IMR-90 (cell line): ENCODE results near the gene WDTC1.
"Not testable (repeated sequence)": the region's sequence is repeated elsewhere in the genome, so short reads cannot be mapped to it uniquely, and the experiment has no call there.

Experiments
- BHLHE40 ChIP-seq: fragments of 150-350 bp; IDR thresholded peaks from 2 replicates; pipeline ENCODE4 v1.6.1; 2016; ENCODE audit warnings: mild to moderate bottlenecking, low read depth, low read length
- CTCF ChIP-seq: conservative IDR thresholded peaks from 2 replicates; pipeline ENCODE4 v1.5.1; 2012; ENCODE audit warnings: mild to moderate bottlenecking, low read depth, low read length, improper control_type of control experiment
- MAFK ChIP-seq: IDR thresholded peaks from 2 replicates; pipeline ENCODE4 v1.6.1; 2012; ENCODE audit warnings: low read depth, low read length, improper control_type of control experiment
- MAZ ChIP-seq: IDR thresholded peaks from 2 replicates; pipeline ENCODE4 v1.6.1; 2012; ENCODE audit warnings: low read depth, mild to moderate bottlenecking, low read length, improper control_type of control experiment, moderate library complexity, borderline replicate concordance
- MXI1 ChIP-seq: IDR thresholded peaks from 2 replicates; pipeline ENCODE4 v1.6.1; 2012; ENCODE audit warnings: low read depth, mild to moderate bottlenecking, low read length, moderate library complexity, borderline replicate concordance
- RCOR1 ChIP-seq: IDR thresholded peaks from 2 replicates; pipeline ENCODE4 v1.6.1; 2012; ENCODE audit warnings: mild to moderate bottlenecking, low read length, improper control_type of control experiment; ENCODE audit not compliant: insufficient replicate concordance
- TF ChIP-seq, protein P1 (sequence below): fragments of 150-350 bp; IDR thresholded peaks from 2 replicates; pipeline ENCODE4 v1.6.1; 2016; ENCODE audit warnings: low read depth, mild to moderate bottlenecking, low read length, moderate library complexity, borderline replicate concordance

GRCh38 chr1:27184665-27185064 lies 49.8 kb upstream of the WDTC1 start:
- not testable (repeated sequence) for TF ChIP-seq RCOR1, CTCF, MXI1, MAZ, MAFK, BHLHE40
- TF ChIP-seq, protein P1, sequence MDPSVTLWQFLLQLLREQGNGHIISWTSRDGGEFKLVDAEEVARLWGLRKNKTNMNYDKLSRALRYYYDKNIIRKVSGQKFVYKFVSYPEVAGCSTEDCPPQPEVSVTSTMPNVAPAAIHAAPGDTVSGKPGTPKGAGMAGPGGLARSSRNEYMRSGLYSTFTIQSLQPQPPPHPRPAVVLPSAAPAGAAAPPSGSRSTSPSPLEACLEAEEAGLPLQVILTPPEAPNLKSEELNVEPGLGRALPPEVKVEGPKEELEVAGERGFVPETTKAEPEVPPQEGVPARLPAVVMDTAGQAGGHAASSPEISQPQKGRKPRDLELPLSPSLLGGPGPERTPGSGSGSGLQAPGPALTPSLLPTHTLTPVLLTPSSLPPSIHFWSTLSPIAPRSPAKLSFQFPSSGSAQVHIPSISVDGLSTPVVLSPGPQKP, result not testable (repeated sequence)
